GM12891 (cell line): ENCODE measurements around the gene RFXAP.

Experiments
- DNase-seq: peaks from one replicate; pipeline ENCODE4 v3.0.0; 2011; ENCODE audit warnings: low spot score; ENCODE audit not compliant: insufficient read length
- FAIRE-seq: peaks from 2 replicates; lab custom pipeline; 2011; peaks lifted over from hg19 to GRCh38; lab: Jason Lieb, UNC
- PAX5 ChIP-seq: IDR thresholded peaks from 2 replicates; pipeline ENCODE4 v1.6.1; 2011; ENCODE audit warnings: low read length, moderate library complexity, mild to moderate bottlenecking; ENCODE audit not compliant: insufficient read depth, severe bottlenecking
- POLR2A ChIP-seq: IDR thresholded peaks from 2 replicates; pipeline ENCODE4 v1.6.1; 2011; ENCODE audit warnings: low read depth, low read length, control low read depth
- POLR2AphosphoS5 ChIP-seq: IDR thresholded peaks from 2 replicates; pipeline ENCODE4 v1.6.1; 2011; ENCODE audit warnings: low read depth, low read length, control low read depth
- POU2F2 ChIP-seq: IDR thresholded peaks from 2 replicates; pipeline ENCODE4 v1.6.1; 2011; ENCODE audit warnings: low read depth, mild to moderate bottlenecking, control low read depth, low read length, moderate library complexity
- SPI1 ChIP-seq: IDR thresholded peaks from 2 replicates; pipeline ENCODE4 v1.6.1; 2011; ENCODE audit warnings: low read depth, low read length, control low read depth
- TAF1 ChIP-seq: IDR thresholded peaks from 2 replicates; pipeline ENCODE4 v1.6.1; 2011; ENCODE audit warnings: low read depth, low read length, control low read depth

Gene RFXAP

DNA sequence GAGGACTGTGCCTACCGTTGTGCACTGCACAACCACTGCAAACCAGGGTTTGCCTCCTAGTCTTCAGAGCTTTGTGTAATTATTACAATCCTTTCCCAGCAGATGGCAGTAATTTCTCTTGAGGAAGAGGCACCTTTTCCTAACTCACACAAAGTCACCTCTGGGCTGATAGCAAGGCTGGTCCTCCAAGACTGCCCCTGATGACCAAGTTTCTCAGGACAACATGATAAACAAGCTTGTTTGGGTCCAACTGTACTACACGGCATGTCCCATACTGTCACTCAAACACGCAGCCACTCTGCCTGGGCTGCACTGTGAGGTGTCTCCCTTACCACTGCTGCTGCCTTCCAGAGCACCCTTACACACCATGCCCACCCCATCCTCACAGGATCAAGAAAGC lies 39.3 kb downstream of the RFXAP start:
- FAIRE-seq (peak; percentile 9), DNase-seq (no peak)
- TF ChIP-seq SPI1 (no peak), TAF1 (no peak), PAX5 (no peak), POU2F2 (no peak), POLR2AphosphoS5 (no peak), POLR2A (no peak)

DNA sequence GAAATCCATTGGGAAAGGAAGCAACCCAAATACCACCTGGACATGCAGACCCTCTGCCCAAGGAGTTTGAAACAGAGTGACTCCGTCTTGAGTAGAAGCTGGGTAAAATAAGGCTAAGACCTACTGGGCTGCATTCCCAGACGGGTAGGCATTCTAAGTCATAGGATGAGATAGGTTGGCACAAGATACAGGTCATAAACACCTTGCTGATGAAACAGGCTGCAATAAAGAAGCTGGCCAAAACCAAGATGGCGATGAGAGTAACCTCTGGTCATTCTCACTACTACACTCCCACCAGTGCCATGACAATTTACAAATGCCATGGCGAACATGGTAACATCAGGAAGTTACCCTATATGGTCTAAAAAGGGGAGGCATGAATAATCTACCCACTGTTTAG lies 40.2 kb downstream of the RFXAP start:
- TF ChIP-seq SPI1 (no peak), POLR2AphosphoS5 (no peak), POU2F2 (no peak), PAX5 (no peak), TAF1 (no peak), POLR2A (no peak)
- FAIRE-seq, result no peak

GRCh38 chr13:36862002-36862685 lies 43.1 kb downstream of the RFXAP start:
- FAIRE-seq (no peak), DNase-seq (no peak)
- TF ChIP-seq PAX5 (no peak), POLR2A (no peak), SPI1 (no peak), POLR2AphosphoS5 (no peak), POU2F2 (no peak), TAF1 (no peak)

More for the DNA sequence above, 40.2 kb downstream of the RFXAP start:
- no peak for DNase-seq

DNA sequence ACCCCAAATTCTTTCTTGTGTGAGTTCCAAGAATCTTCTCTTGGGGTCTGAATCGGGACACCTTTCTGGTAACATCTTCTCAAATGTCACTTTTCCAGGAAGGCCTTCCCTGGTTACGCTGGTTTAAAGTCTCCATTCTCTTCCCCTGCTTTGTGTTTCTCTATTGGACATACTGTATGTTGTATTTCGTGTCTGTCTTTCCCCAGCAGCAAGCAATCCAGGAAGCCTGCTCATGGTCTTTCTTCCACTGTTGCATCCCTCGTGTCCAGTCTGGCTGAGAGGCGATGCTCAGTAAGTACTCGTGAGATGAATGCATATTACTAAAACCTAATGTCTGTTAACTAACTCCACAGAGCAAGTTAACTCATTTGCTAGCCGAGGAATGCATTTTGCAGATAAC lies 43.7 kb downstream of the RFXAP start:
- TF ChIP-seq TAF1 (no peak), SPI1 (no peak), POU2F2 (no peak), POLR2A (no peak), POLR2AphosphoS5 (no peak), PAX5 (no peak)
- FAIRE-seq (no peak), DNase-seq (no peak)

DNA sequence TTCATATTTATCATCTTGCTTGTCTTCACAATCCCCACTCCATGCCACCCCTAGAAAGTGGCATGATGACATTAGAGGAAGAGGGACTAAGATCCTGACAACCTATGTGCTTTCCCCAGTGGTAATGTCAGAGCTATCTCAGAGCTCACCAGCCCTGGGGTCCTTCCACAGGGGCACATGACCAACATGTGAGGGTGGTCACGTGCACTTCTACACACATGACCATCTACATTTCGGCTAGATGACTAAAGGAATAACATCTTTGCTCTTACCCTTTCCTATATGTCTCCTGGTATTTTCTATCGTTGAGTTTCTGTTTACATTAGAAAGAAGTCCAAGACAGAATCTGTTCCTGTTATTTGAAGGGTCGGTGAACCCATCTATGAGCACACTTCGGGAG lies 46.2 kb downstream of the RFXAP start:
- no peak for FAIRE-seq
- TF ChIP-seq POLR2A, result no peak
- TF ChIP-seq TAF1, result no peak
- no peak for TF ChIP-seq POU2F2
- TF ChIP-seq PAX5, result no peak
- no peak for TF ChIP-seq POLR2AphosphoS5
- TF ChIP-seq SPI1, result no peak
- no peak for DNase-seq

- TF ChIP-seq POLR2AphosphoS5 (no peak), TAF1 (no peak), PAX5 (no peak), POLR2A (no peak), POU2F2 (no peak), SPI1 (no peak)
- no peak for DNase-seq
- no peak for FAIRE-seq
Measured at GRCh38 chr13:36866232-36866631, 47.2 kb downstream of the RFXAP start.

DNA sequence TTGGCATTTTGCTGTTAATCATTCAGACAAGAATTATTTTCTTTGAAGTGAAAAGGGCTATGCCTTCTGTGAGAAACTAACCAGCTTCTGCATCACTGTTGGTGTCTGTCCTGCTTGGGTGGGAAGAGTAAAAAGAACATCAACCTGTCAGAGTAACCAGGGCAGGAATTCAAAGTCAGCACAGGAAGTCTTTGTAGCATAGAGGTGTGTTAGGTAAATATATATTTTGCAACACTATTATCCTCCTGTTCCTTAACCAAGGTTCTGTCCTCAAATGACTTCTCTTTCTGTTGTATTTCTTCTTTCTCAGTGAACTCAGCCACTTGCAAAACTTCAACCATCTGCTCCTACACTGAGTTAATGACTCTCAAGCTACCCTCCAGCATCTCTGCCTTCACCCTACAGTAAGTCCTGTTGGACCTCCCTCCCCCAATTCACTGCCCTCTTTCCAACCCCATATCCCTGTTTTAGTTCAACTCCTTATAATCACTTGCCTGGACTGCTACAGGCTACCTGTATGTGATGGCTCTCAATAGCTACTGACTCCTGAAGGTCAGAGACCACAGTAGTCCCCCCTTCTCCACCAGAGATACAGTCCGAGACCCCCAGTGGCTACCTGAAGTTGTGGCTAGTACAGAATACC lies 51.1 kb downstream of the RFXAP start:
- TF ChIP-seq POLR2AphosphoS5, result no peak
- no peak for FAIRE-seq
- DNase-seq, result no peak

DNA sequence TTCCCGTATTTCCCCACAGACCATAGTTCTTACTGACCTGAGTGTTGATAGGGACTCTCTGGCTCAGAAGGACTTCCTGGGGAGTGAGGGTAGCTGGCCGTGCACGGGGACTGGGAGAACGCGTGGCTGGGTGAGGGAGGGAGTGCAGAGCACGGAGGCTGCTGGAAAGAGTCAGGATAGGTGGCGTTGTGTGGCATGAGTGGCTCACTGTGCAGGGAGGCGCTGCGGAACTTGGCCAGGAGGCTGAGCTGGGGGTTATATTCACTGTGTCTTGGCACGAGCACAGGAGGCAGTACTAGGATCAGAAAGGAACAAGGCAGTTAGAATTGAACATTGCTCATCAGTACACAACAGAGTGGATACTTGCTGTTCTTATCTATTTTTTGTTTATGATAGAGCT lies 53.6 kb downstream of the RFXAP start:
- no peak for FAIRE-seq
- TF ChIP-seq POU2F2 (no peak), SPI1 (no peak), POLR2AphosphoS5 (no peak), TAF1 (no peak), POLR2A (no peak), PAX5 (no peak)
- DNase-seq, result no peak

DNA sequence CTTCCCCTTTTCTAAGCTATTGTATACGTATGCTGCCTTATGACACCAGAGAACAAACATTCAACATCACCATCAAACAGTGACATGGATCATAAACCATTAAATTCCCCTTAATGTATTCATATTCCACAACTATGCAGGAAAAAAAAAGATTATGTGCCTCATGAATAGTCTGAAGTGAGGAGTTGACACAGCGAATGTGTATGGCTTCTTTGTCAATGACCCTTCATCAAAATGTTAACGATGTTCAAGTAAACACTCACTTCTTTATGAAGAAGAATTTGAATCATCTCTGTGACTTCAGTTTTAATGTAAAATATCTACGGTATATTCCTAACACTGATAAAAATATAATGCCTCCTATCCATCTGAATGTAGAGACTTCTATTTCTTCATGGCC lies 56.4 kb downstream of the RFXAP start:
- TF ChIP-seq SPI1 (no peak), POU2F2 (no peak), TAF1 (no peak), PAX5 (no peak), POLR2AphosphoS5 (no peak)
- no peak for DNase-seq
- no peak for FAIRE-seq

GRCh38 chr13:36875961-36876360 lies 56.9 kb downstream of the RFXAP start:
- no peak for DNase-seq
- no peak for FAIRE-seq
- TF ChIP-seq POU2F2, result no peak
